CD4-positive, alpha-beta memory T cell (primary cell): ENCODE results near the gene MED13L. TPM values are rescaled to one million over a fixed set of nuclear protein-coding genes. Genes with fewer than 3 reads are reported as not detected.
A peak's percentile ranks its signal among the peaks of the same experiment; 100 is the strongest.

Experiments used
- CTCF ChIA-PET: fragments of 350-600 bp; sonication (Branson Sonifier 250); formaldehyde crosslinking; loops from one replicate; lab custom pipeline; 2021; ENCODE audit warnings: inconsistent platforms; ENCODE audit not compliant: partially characterized antibody; lab: Charles Lee
- POLR2A ChIA-PET: fragments of 350-600 bp; sonication (Branson Sonifier 250); formaldehyde crosslinking; loops from one replicate; lab custom pipeline; 2021; ENCODE audit not compliant: partially characterized antibody; lab: Charles Lee
- DNase-seq, 5 donors: peaks; one replicate each; pipeline versions ENCODE4 v3.0.0 to v3.0.0-alpha.2; 2020 to 2022; ENCODE audit warnings: mixed read lengths in 1 of 5
- H3K27ac ChIP-seq: one replicate; pipeline ENCODE4 v1.7.0; 2013; ENCODE audit warnings: low read depth, low read length
- H3K27me3 ChIP-seq: 2 replicates; pipeline ENCODE4 v1.7.0; 2013; ENCODE audit warnings: mild to moderate bottlenecking, low read length, moderate library complexity; ENCODE audit not compliant: insufficient read depth
- H3K36me3 ChIP-seq: 2 replicates; pipeline ENCODE4 v1.7.0; 2013; ENCODE audit warnings: mild to moderate bottlenecking, low read length, moderate library complexity; ENCODE audit not compliant: insufficient read depth
- H3K4me1 ChIP-seq: 2 replicates; pipeline ENCODE4 v1.7.0; 2013; ENCODE audit warnings: mild to moderate bottlenecking, low read length, moderate library complexity; ENCODE audit not compliant: insufficient read depth
- H3K4me3 ChIP-seq, 2 donors: one replicate each; pipeline ENCODE4 v1.7.0; 2013; ENCODE audit warnings: low read length in 2 of 2, mild to moderate bottlenecking in 1 of 2
- H3K9me3 ChIP-seq, 2 donors: one replicate each; pipeline ENCODE4 v1.7.0; 2013; ENCODE audit warnings: low read length in 2 of 2, control low read depth in 1 of 2; ENCODE audit not compliant: control insufficient read depth in 1 of 2
- H3K27ac Mint-ChIP-seq, 7 donors: one replicate each; pipeline ENCODE4 v1.8.0; 2020 to 2021; ENCODE audit warnings: mixed read lengths in 7 of 7, mild to moderate bottlenecking in 6 of 7, inconsistent platforms in 3 of 7, moderate library complexity in 3 of 7
- H3K27me3 Mint-ChIP-seq, 2 donors: one replicate each; pipeline ENCODE4 v1.8.0; 2020 to 2021; ENCODE audit warnings: mixed read lengths in 2 of 2
- H3K36me3 Mint-ChIP-seq, 2 donors: one replicate each; pipeline ENCODE4 v1.8.0; 2020 to 2021; ENCODE audit warnings: mixed read lengths in 2 of 2, inconsistent platforms in 1 of 2, mild to moderate bottlenecking in 1 of 2
- H3K4me1 Mint-ChIP-seq, 4 donors: one replicate each; pipeline ENCODE4 v1.8.0; 2020 to 2021; ENCODE audit warnings: mixed read lengths in 4 of 4, mild to moderate bottlenecking in 1 of 4
- H3K4me3 Mint-ChIP-seq, 8 donors: one replicate each; pipeline ENCODE4 v1.8.0; 2020 to 2021; ENCODE audit warnings: mixed read lengths in 8 of 8, mild to moderate bottlenecking in 7 of 8, moderate library complexity in 6 of 8, inconsistent platforms in 3 of 8
- H3K9me3 Mint-ChIP-seq, 8 donors: one replicate each; pipeline ENCODE4 v1.8.0; 2020 to 2021; ENCODE audit warnings: mixed read lengths in 8 of 8, mild to moderate bottlenecking in 5 of 8, inconsistent platforms in 3 of 8, moderate library complexity in 1 of 8
- intact Hi-C: fragments of 100-400 bp; cut with micrococcal nuclease; formaldehyde crosslinking; loops from one replicate; pipeline ENCODE4 v1.15.1; 2023
- polyA plus RNA-seq, 2 donors: library from polyadenylated mRNA; unstranded; fragments of 300-500 nt; fragmentation: Illumina TruSeq; gene quantifications; one replicate each; pipeline ENCODE4 v1.2.3, GENCODE V29; 2021
- total RNA-seq, 2 experiments: library from RNA; stranded (reverse); gene quantifications; one replicate each; pipeline ENCODE4 v1.2.3, GENCODE V29; 2021

MED13L gene
- total and polyA plus RNA-seq, 4 experiments from 2014 or later: 3.8 to 156 (median 81.1) TPM

GRCh38 chr12:115949675-115950074, 327.8 kb downstream of the MED13L start:
- Histone ChIP-seq H3K36me3 (no peaks in the 10 kb centered on the region), H3K4me1 (no peaks in the 10 kb centered on the region), H3K9me3 (no peaks in the 10 kb centered on the region), H3K4me3 (no peak overlapping the region), H3K27me3 (no peaks in the 10 kb centered on the region), H3K27ac (no peak overlapping the region)
- H3K4me3 Mint-ChIP-seq: no peak overlapping the region
- peak overlapping the region in 2 of 7 donors; percentile 9 to 32 for H3K27ac Mint-ChIP-seq
- peaks cover 0 to 24% of the 10 kb centered on the region in 2 donors for H3K36me3 Mint-ChIP-seq
- ChIA-PET POLR2A (no interaction called here), CTCF (no interaction called here)
- H3K27me3 Mint-ChIP-seq: peaks cover 0 to 1% of the 10 kb centered on the region in 2 donors
- peaks cover 0 to 2% (median 0%) of the 10 kb centered on the region in 8 donors for H3K9me3 Mint-ChIP-seq
- H3K4me1 Mint-ChIP-seq: peaks cover 0 to 1% (median 0%) of the 10 kb centered on the region in 4 donors
- intact Hi-C loops: no loop called here
- no peak for DNase-seq

- H3K27me3 ChIP-seq: no peaks in the 10 kb centered on the region
- no peak for DNase-seq
- intact Hi-C loops: no loop called here
- ChIA-PET CTCF (no interaction called here), POLR2A (no interaction called here)
- H3K4me1 ChIP-seq: no peaks in the 10 kb centered on the region
- H3K27ac Mint-ChIP-seq: peak overlapping the region in 1 of 7 donors; percentile 29
- no peak overlapping the region for H3K4me3 Mint-ChIP-seq
- H3K36me3 ChIP-seq: no peaks in the 10 kb centered on the region
- H3K9me3 ChIP-seq: no peaks in the 10 kb centered on the region
- H3K9me3 Mint-ChIP-seq: peaks cover 0 to 2% (median 0%) of the 10 kb centered on the region in 8 donors
- H3K4me1 Mint-ChIP-seq: peaks cover 0 to 1% (median 0%) of the 10 kb centered on the region in 4 donors
- peaks cover 0 to 1% of the 10 kb centered on the region in 2 donors for H3K27me3 Mint-ChIP-seq
- H3K36me3 Mint-ChIP-seq: peaks cover 0 to 24% of the 10 kb centered on the region in 2 donors
- H3K27ac ChIP-seq: no peak overlapping the region
- no peak overlapping the region for H3K4me3 ChIP-seq
Measured at GRCh38 chr12:115947696-115948062, 329.8 kb downstream of the MED13L start.

- Mint-ChIP-seq H3K27me3 (peaks cover 0 to 1% of the 10 kb centered on the region in 2 donors), H3K27ac (peak overlapping the region in 1 of 7 donors; percentile 29), H3K36me3 (peaks cover 0 to 24% of the 10 kb centered on the region in 2 donors), H3K4me3 (no peak overlapping the region), H3K4me1 (no peaks in the 10 kb centered on the region), H3K9me3 (peaks cover 0 to 2% (median 0%) of the 10 kb centered on the region in 8 donors)
- POLR2A ChIA-PET: no interaction called here
- no peak for DNase-seq
- Histone ChIP-seq H3K27ac (no peak overlapping the region), H3K27me3 (no peaks in the 10 kb centered on the region), H3K4me1 (no peaks in the 10 kb centered on the region), H3K4me3 (no peak overlapping the region), H3K9me3 (no peaks in the 10 kb centered on the region), H3K36me3 (no peaks in the 10 kb centered on the region)
- CTCF ChIA-PET: no interaction called here
- intact Hi-C loops: no loop called here
Measured at GRCh38 chr12:115946867-115947695, 330.4 kb downstream of the MED13L start.

GRCh38 chr12:115946092-115946491, 331.4 kb downstream of the MED13L start:
- H3K27me3 Mint-ChIP-seq: peaks cover 0 to 1% of the 10 kb centered on the region in 2 donors
- Histone ChIP-seq H3K4me3 (no peak overlapping the region), H3K27ac (no peak overlapping the region), H3K4me1 (no peaks in the 10 kb centered on the region), H3K9me3 (no peaks in the 10 kb centered on the region), H3K36me3 (no peaks in the 10 kb centered on the region), H3K27me3 (no peaks in the 10 kb centered on the region)
- H3K27ac Mint-ChIP-seq: no peak overlapping the region
- DNase-seq: no peak
- H3K36me3 Mint-ChIP-seq: peaks cover 0 to 17% of the 10 kb centered on the region in 2 donors
- H3K4me3 Mint-ChIP-seq: no peak overlapping the region
- peaks cover 0 to 2% (median 0%) of the 10 kb centered on the region in 8 donors for H3K9me3 Mint-ChIP-seq
- ChIA-PET CTCF (no interaction called here), POLR2A (no interaction called here)
- intact Hi-C loops: no loop called here
- no peaks in the 10 kb centered on the region for H3K4me1 Mint-ChIP-seq

GRCh38 chr12:115945491-115945885, 332.0 kb downstream of the MED13L start:
- CTCF ChIA-PET: no interaction called here
- Mint-ChIP-seq H3K27me3 (peaks cover 0 to 1% of the 10 kb centered on the region in 2 donors), H3K9me3 (peaks cover 0 to 4% (median 0%) of the 10 kb centered on the region in 8 donors), H3K36me3 (peaks cover 0 to 14% of the 10 kb centered on the region in 2 donors), H3K4me3 (no peak overlapping the region), H3K4me1 (no peaks in the 10 kb centered on the region), H3K27ac (no peak overlapping the region)
- Histone ChIP-seq H3K27ac (no peak overlapping the region), H3K36me3 (no peaks in the 10 kb centered on the region), H3K27me3 (no peaks in the 10 kb centered on the region), H3K4me3 (no peak overlapping the region), H3K9me3 (no peaks in the 10 kb centered on the region), H3K4me1 (no peaks in the 10 kb centered on the region)
- intact Hi-C loops: no loop called here
- POLR2A ChIA-PET: no interaction called here
- DNase-seq: no peak

GRCh38 chr12:115944837-115945490, 332.5 kb downstream of the MED13L start:
- POLR2A ChIA-PET: no interaction called here
- no peaks in the 10 kb centered on the region for H3K4me1 Mint-ChIP-seq
- intact Hi-C loops: no loop called here
- H3K27me3 Mint-ChIP-seq: peaks cover 0 to 3% of the 10 kb centered on the region in 2 donors
- H3K36me3 Mint-ChIP-seq: peaks cover 0 to 9% of the 10 kb centered on the region in 2 donors
- H3K9me3 Mint-ChIP-seq: peaks cover 0 to 4% (median 0%) of the 10 kb centered on the region in 8 donors
- H3K4me1 ChIP-seq: no peaks in the 10 kb centered on the region
- H3K4me3 Mint-ChIP-seq: no peak overlapping the region
- no peak overlapping the region for H3K27ac Mint-ChIP-seq
- H3K9me3 ChIP-seq: no peaks in the 10 kb centered on the region
- no peaks in the 10 kb centered on the region for H3K27me3 ChIP-seq
- no peak overlapping the region for H3K4me3 ChIP-seq
- H3K27ac ChIP-seq: no peak overlapping the region
- DNase-seq: no peak
- CTCF ChIA-PET: no interaction called here
- H3K36me3 ChIP-seq: no peaks in the 10 kb centered on the region

- peaks cover 0 to 4% (median under 1%) of the 10 kb centered on the region in 8 donors for H3K9me3 Mint-ChIP-seq
- H3K4me1 ChIP-seq: no peaks in the 10 kb centered on the region
- peaks cover 0 to 6% of the 10 kb centered on the region in 2 donors for H3K36me3 Mint-ChIP-seq
- H3K27me3 ChIP-seq: no peaks in the 10 kb centered on the region
- H3K27me3 Mint-ChIP-seq: peaks cover 0 to 3% of the 10 kb centered on the region in 2 donors
- intact Hi-C loops: no loop called here
- no peak overlapping the region for H3K27ac ChIP-seq
- POLR2A ChIA-PET: no interaction called here
- H3K4me3 Mint-ChIP-seq: no peak overlapping the region
- H3K4me1 Mint-ChIP-seq: no peaks in the 10 kb centered on the region
- no peaks in the 10 kb centered on the region for H3K9me3 ChIP-seq
- CTCF ChIA-PET: no interaction called here
- H3K27ac Mint-ChIP-seq: no peak overlapping the region
- H3K4me3 ChIP-seq: no peak overlapping the region
- DNase-seq: no peak
- H3K36me3 ChIP-seq: no peaks in the 10 kb centered on the region
Measured at GRCh38 chr12:115944392-115944742, 333.1 kb downstream of the MED13L start.
